HG02642 (cell line): ENCODE results near the gene CALD1.

ENCODE experiments used
- ATAC-seq: cut with Tn5 transposase; IDR thresholded peaks from one replicate; pipeline ENCODE4 v1.9.1; 2021; ENCODE audit warnings: mild to moderate bottlenecking; ENCODE audit not compliant: unreplicated experiment, poor library complexity

CALD1 gene, protein sequence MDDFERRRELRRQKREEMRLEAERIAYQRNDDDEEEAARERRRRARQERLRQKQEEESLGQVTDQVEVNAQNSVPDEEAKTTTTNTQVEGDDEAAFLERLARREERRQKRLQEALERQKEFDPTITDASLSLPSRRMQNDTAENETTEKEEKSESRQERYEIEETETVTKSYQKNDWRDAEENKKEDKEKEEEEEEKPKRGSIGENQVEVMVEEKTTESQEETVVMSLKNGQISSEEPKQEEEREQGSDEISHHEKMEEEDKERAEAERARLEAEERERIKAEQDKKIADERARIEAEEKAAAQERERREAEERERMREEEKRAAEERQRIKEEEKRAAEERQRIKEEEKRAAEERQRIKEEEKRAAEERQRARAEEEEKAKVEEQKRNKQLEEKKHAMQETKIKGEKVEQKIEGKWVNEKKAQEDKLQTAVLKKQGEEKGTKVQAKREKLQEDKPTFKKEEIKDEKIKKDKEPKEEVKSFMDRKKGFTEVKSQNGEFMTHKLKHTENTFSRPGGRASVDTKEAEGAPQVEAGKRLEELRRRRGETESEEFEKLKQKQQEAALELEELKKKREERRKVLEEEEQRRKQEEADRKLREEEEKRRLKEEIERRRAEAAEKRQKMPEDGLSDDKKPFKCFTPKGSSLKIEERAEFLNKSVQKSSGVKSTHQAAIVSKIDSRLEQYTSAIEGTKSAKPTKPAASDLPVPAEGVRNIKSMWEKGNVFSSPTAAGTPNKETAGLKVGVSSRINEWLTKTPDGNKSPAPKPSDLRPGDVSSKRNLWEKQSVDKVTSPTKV

DNA sequence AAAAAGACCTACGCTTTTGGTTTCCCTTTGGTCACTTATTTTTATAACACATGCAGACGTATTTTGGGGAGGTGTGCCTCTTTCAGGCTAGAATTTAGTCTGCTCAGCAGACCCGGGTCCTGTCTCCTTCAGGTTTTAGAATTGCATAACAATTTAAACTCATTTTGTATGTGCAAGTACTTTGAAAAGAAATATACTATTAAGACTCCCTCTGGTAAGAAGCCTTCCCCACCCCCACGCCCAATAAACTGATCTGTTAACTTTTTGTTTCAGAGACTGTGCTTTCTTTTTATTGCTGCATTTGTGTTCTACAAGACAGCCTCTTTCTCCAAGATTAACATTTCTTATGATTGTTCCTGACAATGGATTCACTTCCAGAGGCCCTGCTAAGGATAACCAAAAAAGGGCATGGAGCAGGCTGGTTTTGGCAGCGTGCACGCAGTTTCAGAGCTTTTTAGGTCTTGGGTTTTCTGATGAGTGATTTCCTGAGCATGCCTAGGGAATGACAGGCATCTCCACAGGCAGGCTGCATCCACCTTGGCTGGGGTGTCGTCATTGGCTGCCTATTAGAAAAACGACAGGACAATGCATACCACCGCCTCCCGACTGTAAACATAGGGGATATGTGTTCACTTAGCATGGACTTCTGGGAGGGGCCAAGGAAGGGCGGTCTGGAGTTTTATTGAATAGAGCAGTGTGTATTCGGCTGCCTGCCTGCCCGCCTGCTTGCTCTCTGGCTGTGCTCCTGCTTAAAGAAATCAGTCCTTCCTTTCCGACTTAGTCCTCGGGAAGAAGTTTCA is at the start of gene CALD1:
Gene CALD1, plus strand, starts transcription at position 694 of the 800 bp plus-strand sequence. CDS start 88,100 bp downstream, outside the sequence.
- ATAC-seq, result no peak

DNA sequence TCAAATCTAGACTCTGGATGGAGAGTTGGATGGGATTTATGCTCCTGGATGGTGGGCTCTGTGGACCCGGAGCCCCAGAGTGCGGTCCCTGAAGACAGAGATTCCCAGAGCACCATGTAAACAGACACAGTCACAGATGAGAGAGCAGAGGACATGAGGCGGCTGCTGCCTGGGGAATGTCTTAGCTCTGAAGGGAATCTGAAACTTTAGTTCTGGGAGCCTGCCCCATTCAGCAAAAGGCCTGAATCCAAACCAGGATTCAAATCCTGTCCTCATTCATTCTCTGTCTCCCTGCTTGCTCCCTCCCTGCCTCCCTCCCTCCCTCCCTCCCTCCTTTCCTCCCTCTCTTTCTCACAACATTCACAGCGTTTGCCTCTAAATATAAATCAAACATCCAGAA is 49.5 kb upstream of the CALD1 start:
- ATAC-seq, result no peak

DNA sequence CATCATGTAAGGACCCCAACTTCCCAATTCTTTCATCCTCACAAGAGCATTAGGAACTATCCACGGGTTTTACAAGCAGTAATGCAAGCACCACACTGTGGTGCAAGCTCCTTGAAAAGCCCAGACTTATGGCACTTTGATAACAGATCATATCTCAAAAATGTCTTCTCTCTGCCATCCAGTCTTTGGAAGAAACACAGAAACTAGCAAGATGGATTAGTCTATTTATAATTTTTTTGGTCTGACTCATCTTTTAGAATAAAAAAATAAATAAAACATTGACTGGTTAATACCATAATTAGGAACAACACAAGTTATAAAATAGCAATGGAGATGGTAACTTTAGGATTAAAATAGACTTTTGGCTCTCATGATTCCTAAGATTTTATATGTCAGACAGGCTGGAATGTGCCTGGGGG is 49.0 kb upstream of the CALD1 start:
- no peak for ATAC-seq

DNA sequence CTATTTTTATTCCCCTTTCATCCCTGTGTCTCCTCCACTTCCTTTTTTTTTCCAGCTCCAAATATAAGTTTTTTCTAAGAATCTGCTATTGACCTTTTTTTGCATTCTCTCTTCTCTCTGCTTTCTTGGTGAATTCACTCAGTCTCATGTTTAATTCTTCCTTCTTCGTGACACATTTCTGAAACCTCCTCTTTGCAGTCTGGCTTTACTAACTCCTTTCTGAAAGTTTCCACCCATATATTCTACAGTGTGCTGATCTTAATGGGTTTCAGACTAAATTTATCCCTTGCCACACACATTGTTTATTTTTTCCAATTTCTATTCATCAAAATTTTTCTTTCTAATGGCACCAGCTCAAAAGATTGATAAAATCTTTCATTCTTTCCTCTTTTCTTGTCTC is 47.8 kb upstream of the CALD1 start:
- ATAC-seq, result no peak

DNA sequence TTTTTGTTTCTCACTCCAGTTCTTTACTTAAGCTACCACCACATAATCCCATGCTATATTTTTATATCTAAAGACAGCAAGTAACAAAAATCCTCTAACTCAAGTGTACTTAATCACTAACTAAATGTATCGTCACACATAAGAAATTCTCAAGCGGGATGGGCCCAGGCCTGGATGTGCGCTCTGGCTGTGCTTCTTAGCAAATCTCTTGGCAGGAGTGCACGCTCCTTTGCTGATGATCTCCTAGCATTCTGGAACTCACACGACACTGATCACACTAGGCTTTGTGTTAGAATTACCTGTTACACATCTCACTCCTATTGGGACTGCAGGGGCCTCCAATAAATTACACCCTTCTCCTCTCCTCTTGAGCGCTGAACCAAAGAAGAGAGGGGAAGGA is 46.7 kb upstream of the CALD1 start:
- ATAC-seq, result no peak

DNA sequence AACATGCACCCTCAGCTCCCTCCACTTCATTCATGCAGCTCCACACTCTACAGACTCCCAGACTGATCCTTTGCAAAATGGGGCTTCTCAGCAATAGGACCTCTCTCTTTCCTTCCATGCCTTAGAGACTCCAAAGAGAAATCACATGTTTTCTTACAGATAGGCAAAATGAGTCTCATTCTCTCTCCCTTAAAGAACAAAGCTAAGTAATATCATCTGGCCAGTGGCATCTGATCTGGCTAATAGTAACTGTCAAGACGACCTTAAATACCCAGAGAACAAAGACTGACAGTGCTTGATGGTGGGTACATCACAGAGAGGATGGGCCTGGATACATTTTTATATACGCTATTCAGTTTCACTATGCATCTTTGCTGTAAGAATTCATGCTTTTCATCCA is 43.1 kb upstream of the CALD1 start:
- ATAC-seq, result no peak

DNA sequence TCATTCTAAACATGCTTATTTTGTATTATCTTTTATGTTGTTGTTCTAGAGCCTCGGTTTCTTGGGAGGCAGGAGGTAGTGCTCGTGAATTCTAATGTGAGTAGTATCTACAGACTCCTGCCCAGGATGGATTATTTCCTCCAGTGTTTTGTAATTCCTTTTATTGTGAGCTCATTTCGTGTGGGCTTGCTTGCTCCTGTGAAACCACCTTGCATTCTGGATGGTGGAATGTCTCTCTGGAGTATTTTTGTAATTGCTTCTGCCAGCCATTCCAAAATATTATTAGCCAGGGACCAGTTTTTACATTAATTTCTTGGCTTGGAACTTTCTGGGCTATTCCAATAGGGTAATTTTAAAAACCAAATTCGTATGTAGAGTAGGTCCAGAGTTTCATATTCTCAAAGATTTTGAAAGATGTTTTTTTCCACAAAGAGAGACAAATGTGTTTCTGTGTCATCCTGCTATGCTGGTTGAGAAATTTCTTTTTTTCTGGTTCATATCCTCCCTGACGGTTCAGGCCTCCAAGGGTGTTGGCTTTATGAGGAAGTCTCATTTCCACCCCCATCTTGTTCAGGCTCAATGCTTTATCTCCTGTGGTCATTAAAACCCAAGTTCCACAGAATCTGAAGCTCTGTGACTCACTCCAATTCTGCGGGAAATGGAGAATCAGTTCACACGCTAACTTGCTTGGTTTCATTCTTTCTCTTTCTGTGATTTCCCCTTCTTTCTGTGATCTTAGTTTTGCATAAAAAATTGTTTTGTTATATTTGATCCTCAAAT is 41.7 kb upstream of the CALD1 start:
- ATAC-seq, result no peak

DNA sequence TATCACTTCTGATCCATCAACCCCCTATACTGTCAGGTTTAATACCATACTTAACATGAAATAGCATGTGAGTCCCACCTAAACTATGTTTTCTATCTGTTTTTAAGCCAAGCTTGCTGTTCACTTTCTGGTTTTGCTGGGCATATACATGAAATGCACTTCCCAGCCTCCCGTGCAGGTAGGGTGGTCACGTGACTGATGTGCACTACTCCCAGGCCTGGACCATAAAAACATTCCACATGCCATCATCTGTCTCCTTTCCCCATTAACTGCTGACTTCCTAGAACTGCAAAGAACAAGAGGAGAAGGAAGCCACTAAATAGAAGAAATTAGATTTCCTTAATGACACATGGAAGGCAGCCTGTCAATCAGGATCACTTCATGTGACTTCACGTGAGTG is 40.1 kb upstream of the CALD1 start:
- no peak for ATAC-seq

DNA sequence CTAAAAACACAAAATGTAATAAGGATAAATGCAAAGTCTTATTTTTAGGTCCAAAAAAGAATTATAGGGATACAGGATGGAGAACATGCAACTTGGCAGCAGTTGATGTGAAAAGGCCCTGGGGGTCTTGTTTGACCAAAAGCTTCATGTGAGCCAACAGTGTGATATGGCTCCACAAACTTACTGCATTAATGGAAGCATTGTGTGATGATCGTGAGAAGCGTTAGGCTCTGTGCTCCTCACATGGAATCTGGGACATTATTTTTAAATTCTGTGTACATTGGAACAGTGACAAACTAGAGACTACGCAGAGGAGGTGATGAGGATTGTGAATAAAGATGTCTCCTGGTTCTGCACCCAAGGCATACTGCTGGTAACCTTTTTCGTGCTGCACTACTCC is 39.1 kb upstream of the CALD1 start:
- ATAC-seq, result no peak

DNA sequence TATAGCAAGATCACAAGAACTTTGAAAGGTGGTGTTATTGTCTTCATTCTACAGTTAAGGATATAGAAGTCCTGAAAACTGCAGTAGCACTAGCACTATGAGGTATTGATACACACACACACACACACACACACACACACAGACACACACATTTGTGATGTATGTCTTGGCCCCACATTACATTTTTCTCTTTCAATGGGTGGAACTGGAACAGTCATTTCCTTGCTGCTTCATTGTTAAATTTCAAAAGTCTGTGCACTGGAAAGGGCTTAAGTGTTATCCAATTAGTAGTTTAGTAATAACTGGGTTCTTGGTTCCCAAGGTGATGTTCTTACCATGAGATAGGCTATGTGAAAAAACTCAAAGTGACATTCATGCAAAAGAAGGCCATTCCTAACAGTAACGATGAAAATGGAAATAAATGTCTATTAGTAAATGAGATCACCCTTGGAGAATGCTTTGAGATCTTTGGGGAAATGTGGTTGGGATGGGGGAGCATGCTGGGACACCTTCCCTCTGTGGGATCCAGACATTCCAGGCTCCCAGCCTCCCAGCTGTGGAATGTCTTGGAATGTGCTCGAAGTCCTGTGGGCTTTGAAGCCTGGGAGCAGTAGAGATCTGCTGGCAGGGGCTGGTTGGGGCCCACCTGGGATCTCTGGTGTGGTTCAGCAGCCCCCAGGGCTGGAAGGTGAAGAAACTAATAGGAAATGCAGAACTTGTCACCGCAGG is 37.4 kb upstream of the CALD1 start:
- no peak for ATAC-seq

DNA sequence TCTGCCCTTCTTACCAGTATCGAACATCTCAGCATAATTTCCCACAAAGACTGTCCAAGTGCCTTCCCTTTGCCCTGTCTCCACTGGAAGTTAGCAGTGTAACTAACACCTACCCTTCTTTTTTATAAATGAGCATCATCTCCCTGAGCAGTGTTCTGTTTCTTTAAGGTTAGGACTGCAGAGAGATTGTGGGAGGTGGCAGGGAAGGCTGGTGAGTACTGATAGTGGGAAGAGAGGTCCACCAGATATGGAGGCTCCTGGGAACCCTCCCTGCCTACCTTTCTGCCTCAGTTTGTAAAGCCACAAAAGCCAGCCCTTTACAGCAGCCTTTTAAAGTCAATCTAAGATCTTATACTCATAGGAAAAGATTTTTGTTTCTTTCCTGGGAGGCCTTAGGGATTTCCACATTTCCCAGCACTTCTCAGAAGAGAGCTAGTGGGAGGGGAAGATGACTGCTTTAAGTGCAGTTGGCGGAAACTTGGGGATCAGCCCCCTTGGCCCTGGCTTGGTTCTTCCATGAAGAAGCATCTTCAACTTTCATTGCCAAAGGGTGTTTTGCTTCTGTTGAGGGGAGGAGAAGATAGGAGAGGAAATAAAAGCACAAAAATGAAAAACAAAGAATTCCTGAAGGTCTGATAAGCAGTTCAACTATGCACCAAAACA is 36.6 kb upstream of the CALD1 start:
- no peak for ATAC-seq

DNA sequence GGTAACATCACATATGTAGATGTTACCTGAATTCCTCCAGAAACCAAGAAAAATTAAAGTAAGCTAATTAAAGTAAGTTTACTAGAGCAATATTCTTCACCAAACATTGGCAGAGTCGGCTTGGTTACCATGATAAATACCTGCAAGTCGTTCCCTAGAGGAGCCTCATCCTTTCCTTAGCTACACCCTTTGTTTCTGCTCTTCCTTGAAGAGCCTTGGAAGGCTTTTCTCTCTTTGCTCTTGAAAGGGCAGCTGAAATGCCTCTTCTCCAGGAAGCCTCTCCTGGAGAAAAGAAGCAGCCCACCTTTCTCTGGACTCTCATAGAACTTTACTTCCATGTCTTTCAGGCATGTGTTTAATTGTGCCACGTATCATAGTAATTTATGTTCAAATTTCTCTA is 34.9 kb upstream of the CALD1 start:
- no peak for ATAC-seq

DNA sequence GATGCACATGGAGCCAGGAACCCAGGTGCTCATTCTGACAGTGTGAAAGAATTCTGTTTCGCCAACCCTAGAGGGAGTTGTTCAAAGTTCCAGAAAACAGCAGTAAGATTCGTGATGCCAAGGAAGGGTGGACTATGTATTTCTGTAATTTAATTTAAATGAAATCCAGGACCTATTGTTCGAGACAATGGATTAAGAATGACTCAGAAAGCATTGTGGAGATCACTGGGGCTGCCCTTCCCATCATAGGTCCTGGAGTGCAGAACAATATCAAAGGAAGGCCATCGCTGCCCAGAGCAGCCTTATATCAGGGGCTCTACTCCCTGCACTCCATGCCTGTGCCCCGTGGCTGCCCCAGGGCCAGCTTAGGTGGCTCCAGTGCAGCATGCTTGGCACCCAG is 32.1 kb upstream of the CALD1 start:
- ATAC-seq, result no peak

DNA sequence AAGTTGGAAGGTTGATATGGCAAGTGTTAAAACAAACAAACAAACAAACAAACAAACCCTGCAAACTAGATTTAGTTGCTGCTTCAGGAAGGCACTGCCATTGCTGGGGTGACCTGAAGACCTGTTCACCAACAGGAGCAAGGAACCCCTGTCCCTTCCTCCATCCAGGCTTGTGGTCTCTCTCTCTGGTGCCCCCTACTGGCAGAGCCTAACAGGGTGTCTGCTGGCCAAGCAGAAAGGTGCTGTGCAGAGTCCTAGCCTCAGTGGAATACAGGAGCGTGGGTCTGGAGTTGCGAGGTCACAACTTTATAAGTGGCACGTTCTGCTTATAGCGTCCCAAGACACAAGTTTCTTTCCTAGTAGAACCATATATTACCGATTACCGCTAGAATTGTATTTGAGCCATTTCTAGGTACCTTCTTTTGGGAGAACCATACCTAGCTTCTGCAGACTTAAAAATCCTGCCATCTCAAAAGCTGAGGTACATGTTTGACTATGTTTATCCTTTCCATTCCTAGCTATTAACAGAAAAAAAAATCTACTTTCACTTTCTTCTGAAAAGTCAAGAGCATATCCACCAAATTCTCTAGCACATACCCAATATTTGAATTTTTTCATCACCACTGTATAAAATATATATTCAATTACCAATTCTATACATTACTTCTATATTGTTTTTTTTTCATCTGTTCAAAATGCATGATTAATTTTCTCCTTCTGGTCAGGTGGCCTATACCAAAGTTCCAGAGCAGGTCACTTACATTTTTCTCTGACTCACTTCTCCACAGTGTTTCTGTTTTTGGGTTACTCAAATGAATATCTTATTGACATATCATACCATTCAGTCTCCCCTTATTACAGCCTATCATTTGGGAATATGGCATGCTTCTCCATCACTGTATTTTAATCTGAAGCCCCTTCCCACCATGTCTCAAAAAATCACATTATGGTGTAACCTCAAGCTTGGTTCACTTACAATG is 29.1 kb upstream of the CALD1 start:
- peak; percentile 80 for ATAC-seq

DNA sequence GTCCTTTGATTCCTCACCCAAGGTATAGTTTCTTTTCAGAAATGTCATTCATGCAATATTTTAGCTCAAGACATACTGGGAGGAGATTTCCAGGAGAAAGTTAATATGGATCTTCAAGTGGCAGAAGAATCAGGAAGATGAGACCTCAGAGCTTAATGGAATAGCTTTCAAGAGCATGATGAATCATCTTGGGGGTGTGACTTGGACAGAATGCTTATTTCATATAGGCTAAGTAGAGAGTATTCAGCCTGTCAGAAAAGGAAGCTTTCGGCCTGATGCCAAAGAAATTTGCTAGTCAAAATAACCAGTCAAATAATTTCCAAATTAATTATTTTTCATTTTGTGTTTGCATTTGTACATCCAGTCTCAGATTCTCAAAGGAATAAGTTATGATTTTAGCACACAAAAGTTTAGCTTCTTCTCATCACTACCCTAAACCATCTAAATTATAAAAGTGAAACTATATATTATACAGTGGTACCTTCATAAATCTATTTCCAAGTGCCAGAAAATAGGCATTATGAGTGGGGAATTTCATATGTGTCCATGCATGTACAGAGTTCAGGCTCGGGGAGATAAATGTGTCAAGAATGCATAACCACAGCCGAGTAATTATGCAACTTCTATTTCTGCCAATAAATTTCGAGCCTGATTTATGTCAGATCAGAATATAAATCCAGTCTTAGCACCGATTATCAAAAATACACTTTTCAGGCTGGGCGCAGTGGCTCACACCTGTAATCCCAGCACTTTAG is 27.3 kb upstream of the CALD1 start:
- ATAC-seq, result no peak

DNA sequence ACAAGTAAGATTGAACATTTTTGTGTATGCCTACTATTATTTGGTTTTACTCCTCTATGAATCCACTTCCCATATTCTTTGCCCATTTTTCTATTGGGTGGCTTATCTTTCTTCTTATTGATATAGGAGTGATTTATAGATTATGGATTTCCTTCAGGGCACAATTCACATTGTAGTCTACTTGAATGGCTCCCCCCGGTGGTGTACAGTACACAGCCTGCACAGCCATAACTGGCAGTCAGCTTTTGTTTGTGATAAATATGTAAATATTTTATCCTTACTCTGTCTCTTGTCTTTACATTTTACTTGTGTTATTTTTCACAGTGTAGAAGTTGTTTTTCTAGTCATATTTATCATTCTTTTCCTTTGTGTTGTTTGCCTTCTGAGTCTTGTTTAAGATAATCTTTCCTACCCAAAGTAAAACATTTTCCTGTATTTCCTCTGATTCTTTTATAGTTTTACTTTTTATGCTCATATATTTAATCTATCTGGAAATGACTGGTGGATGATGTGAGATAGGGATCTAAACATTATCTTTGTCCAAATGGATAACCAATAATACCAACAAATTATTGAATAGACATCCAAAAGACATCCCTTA is 23.9 kb upstream of the CALD1 start:
- ATAC-seq, result no peak

DNA sequence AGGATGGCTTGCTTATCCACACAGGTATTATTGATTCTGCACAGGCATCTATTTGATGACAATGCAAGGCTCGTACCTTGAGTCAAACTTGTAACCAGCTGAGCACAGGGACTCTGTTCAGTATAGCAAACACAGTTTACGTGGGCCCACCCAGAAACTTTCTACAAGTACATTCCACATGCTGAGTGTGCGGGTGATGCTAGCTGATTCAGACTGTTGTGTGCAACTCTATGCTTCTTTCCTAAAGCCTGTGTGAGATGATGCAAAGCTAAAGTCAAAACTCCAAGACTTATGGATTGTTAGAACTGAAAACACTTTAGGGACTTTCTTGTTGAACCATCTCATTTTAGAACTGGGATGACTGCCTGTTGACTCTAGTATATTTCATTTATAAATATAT is 21.5 kb upstream of the CALD1 start:
- ATAC-seq, result no peak
